HG02943 (cell line): ENCODE results near the gene PDE4D.
"Not testable (repeated sequence)": the region's sequence is repeated elsewhere in the genome, so short reads cannot be mapped to it uniquely, and the experiment has no call there.

ENCODE experiments used
- ATAC-seq: cut with Tn5 transposase; IDR thresholded peaks from one replicate; pipeline ENCODE4 v1.9.1; 2021; ENCODE audit warnings: mild to moderate bottlenecking, low read depth, moderate library complexity; ENCODE audit not compliant: unreplicated experiment

The PDE4D gene

GRCh38 chr5:59487772-59488729 lies 405.5 kb downstream of the PDE4D start:
- no peak for ATAC-seq

GRCh38 chr5:59487068-59487686 lies 406.3 kb downstream of the PDE4D start:
- ATAC-seq: no peak

- ATAC-seq: no peak
These were observed 407.0 kb downstream of the PDE4D start for GRCh38 chr5:59486508-59486907.

- peak; percentile 56 for ATAC-seq
These were observed 407.7 kb downstream of the PDE4D start for GRCh38 chr5:59485629-59486439.

- ATAC-seq: no peak
These were observed 408.4 kb downstream of the PDE4D start for GRCh38 chr5:59485107-59485506.

GRCh38 chr5:59484618-59485017 lies 408.9 kb downstream of the PDE4D start:
- ATAC-seq: no peak

GRCh38 chr5:59483971-59484472 lies 409.5 kb downstream of the PDE4D start:
- no peak for ATAC-seq

- no peak for ATAC-seq
These were observed 414.4 kb downstream of the PDE4D start for GRCh38 chr5:59479086-59479485.

GRCh38 chr5:59474324-59474723 lies 419.2 kb downstream of the PDE4D start:
- no peak for ATAC-seq

- ATAC-seq: no peak
These were observed 419.9 kb downstream of the PDE4D start for GRCh38 chr5:59473611-59474010.

GRCh38 chr5:59471463-59471862 lies 422.1 kb downstream of the PDE4D start:
- ATAC-seq: no peak

- ATAC-seq: no peak
These were observed 425.6 kb downstream of the PDE4D start for GRCh38 chr5:59467969-59468368.

- no peak for ATAC-seq
These were observed 427.3 kb downstream of the PDE4D start for GRCh38 chr5:59466271-59466670.

GRCh38 chr5:59464969-59465368 lies 428.6 kb downstream of the PDE4D start:
- ATAC-seq: no peak

GRCh38 chr5:59463618-59464166 lies 429.8 kb downstream of the PDE4D start:
- not testable (repeated sequence) for ATAC-seq

- no peak for ATAC-seq
These were observed 430.6 kb downstream of the PDE4D start for GRCh38 chr5:59462956-59463355.

- no peak for ATAC-seq
These were observed 433.0 kb downstream of the PDE4D start for GRCh38 chr5:59460368-59461153.

GRCh38 chr5:59458966-59459729 lies 434.4 kb downstream of the PDE4D start:
- ATAC-seq: no peak

GRCh38 chr5:59458321-59458720 lies 435.2 kb downstream of the PDE4D start:
- ATAC-seq: no peak
